Measurements from ENCODE around the gene WWOX. TPM values are rescaled to one million over a fixed set of nuclear protein-coding genes. Genes with fewer than 3 reads are reported as not detected.

The WWOX gene
- total RNA-seq, 1 experiment from 2014 or later = 28.3 TPM

- no peak overlapping the region for H3K27ac ChIP-seq (ENCODE audit: low read length)
- H3K9me3 ChIP-seq (ENCODE audit: low read length) = no peaks in the 10 kb centered on the region
- H3K27me3 ChIP-seq (ENCODE audit: low read length) = no peaks in the 10 kb centered on the region
- BruUV-seq (replicated peaks) = no TSS peak
- no peak for TF ChIP-seq EZH2 (IDR thresholded peaks at IDR 0.05; ENCODE audit: low read length, unreplicated experiment)
- TF ChIP-seq EZH2phosphoT487 (IDR thresholded peaks at IDR 0.05; ENCODE audit: borderline replicate concordance, low read length) = no peak
- no peak for TF ChIP-seq CTCF (conservative IDR thresholded peaks at IDR 0.05; ENCODE audit: low read depth, low read length)
- CTCF ChIA-PET = no interaction called here
- no peaks in the 10 kb centered on the region for H4K20me1 ChIP-seq (ENCODE audit: low read length)
- no peak overlapping the region for H3K4me2 ChIP-seq (ENCODE audit: low read length)
- H3K36me3 ChIP-seq (ENCODE audit: low read depth, low read length) = no peaks in the 10 kb centered on the region
- DNase-seq (no peak), ATAC-seq (no peak)
- H3K9me2 ChIP-seq (replicated peaks; ENCODE audit: low read length) = no peaks in the 10 kb centered on the region
- no peaks in the 10 kb centered on the region for H3K4me1 ChIP-seq (ENCODE audit: insufficient read depth, low read length)
- H3F3A ChIP-seq (ENCODE audit: low read length, unreplicated experiment) = no peaks in the 10 kb centered on the region
- H3K4me3 ChIP-seq (ENCODE audit: low read length) = no peak overlapping the region
- H2AFZ ChIP-seq (ENCODE audit: low read length) = no peak overlapping the region
- POLR2A ChIA-PET (ENCODE audit: unreplicated experiment) = no interaction called here
- no peaks in the 10 kb centered on the region for H3K79me2 ChIP-seq (ENCODE audit: low read length)
- H3K9ac ChIP-seq (ENCODE audit: low read length) = no peak overlapping the region
- intact Hi-C loops (cut with micrococcal nuclease) = no loop called here
These were observed 1014.4 kb downstream of the WWOX start for GRCh38 chr16:79113826-79114225.

GRCh38 chr16:79114759-79115158, 1015.3 kb downstream of the WWOX start:
- CTCF ChIA-PET = no interaction called here
- no TSS peak for BruUV-seq (replicated peaks)
- Histone ChIP-seq H3K4me3 (ENCODE audit: low read length) (no peak overlapping the region), H3K9me2 (replicated peaks; ENCODE audit: low read length) (no peaks in the 10 kb centered on the region), H3K9me3 (ENCODE audit: low read length) (no peaks in the 10 kb centered on the region), H2AFZ (ENCODE audit: low read length) (no peak overlapping the region), H3F3A (ENCODE audit: low read length, unreplicated experiment) (no peaks in the 10 kb centered on the region), H3K27ac (ENCODE audit: low read length) (no peak overlapping the region), H3K9ac (ENCODE audit: low read length) (no peak overlapping the region), H3K4me2 (ENCODE audit: low read length) (no peak overlapping the region), H3K27me3 (ENCODE audit: low read length) (no peaks in the 10 kb centered on the region), H3K36me3 (ENCODE audit: low read depth, low read length) (no peaks in the 10 kb centered on the region), H3K79me2 (ENCODE audit: low read length) (no peaks in the 10 kb centered on the region), H4K20me1 (ENCODE audit: low read length) (no peaks in the 10 kb centered on the region), H3K4me1 (ENCODE audit: insufficient read depth, low read length) (no peaks in the 10 kb centered on the region)
- ATAC-seq = no peak
- no peak for DNase-seq
- no peak for TF ChIP-seq EZH2 (IDR thresholded peaks at IDR 0.05; ENCODE audit: low read length, unreplicated experiment)
- TF ChIP-seq CTCF (conservative IDR thresholded peaks at IDR 0.05; ENCODE audit: low read depth, low read length) = no peak
- TF ChIP-seq EZH2phosphoT487 (IDR thresholded peaks at IDR 0.05; ENCODE audit: borderline replicate concordance, low read length) = no peak
- POLR2A ChIA-PET (ENCODE audit: unreplicated experiment) = no interaction called here
- intact Hi-C loops (cut with micrococcal nuclease) = no loop called here

GRCh38 chr16:79121906-79122305, 1022.5 kb downstream of the WWOX start:
- Histone ChIP-seq H3K27ac (ENCODE audit: low read length) (no peak overlapping the region), H3K4me1 (ENCODE audit: insufficient read depth, low read length) (no peaks in the 10 kb centered on the region), H3F3A (ENCODE audit: low read length, unreplicated experiment) (no peaks in the 10 kb centered on the region), H2AFZ (ENCODE audit: low read length) (no peak overlapping the region), H3K4me3 (ENCODE audit: low read length) (no peak overlapping the region), H3K9ac (ENCODE audit: low read length) (no peak overlapping the region), H3K4me2 (ENCODE audit: low read length) (no peak overlapping the region), H3K9me2 (replicated peaks; ENCODE audit: low read length) (no peaks in the 10 kb centered on the region), H3K27me3 (ENCODE audit: low read length) (no peaks in the 10 kb centered on the region), H3K9me3 (ENCODE audit: low read length) (no peaks in the 10 kb centered on the region), H3K36me3 (ENCODE audit: low read depth, low read length) (no peaks in the 10 kb centered on the region), H3K79me2 (ENCODE audit: low read length) (no peaks in the 10 kb centered on the region), H4K20me1 (ENCODE audit: low read length) (no peaks in the 10 kb centered on the region)
- ChIA-PET POLR2A (ENCODE audit: unreplicated experiment) (no interaction called here), CTCF (no interaction called here)
- DNase-seq (no peak), ATAC-seq (no peak)
- no TSS peak for BruUV-seq (replicated peaks)
- TF ChIP-seq CTCF (conservative IDR thresholded peaks at IDR 0.05; ENCODE audit: low read depth, low read length) (no peak), EZH2phosphoT487 (IDR thresholded peaks at IDR 0.05; ENCODE audit: borderline replicate concordance, low read length) (no peak), EZH2 (IDR thresholded peaks at IDR 0.05; ENCODE audit: low read length, unreplicated experiment) (no peak)
- intact Hi-C loops (cut with micrococcal nuclease) = no loop called here
